HepG2 (cell line): Measurements from ENCODE around the gene XPO1. TPM values are rescaled to one million over a fixed set of nuclear protein-coding genes. Genes with fewer than 3 reads are reported as not detected.
A peak's percentile ranks its signal among the peaks of the same experiment; 100 is the strongest.

Experiments used
- ATAC-seq: fragments of 200-7000 bp; cut with Tn5 transposase; 3 replicates; pipeline ENCODE4 v1.9.1; 2020; ENCODE audit warnings: mild to moderate bottlenecking, moderate library complexity
- BruUV-seq: library from RNA; stranded (reverse); fragments of 400-500 nt; replicated peaks from 2 replicates; lab custom pipeline; 2021; lab: Mats Ljungman, UMichigan
- CTCF ChIA-PET: fragments of 300-600 bp; formaldehyde crosslinking; extraction: SDS; loops from one replicate; lab custom pipeline; 2021; ENCODE audit warnings: low total read pairs, inconsistent platforms, low intra/inter-chr PET ratio; lab: Yijun Ruan, JAX
- POLR2A ChIA-PET: fragments of 350-600 bp; sonication (Branson Sonifier 250); formaldehyde crosslinking; loops from one replicate; lab custom pipeline; 2020; ENCODE audit warnings: antibody characterized with exemption, inconsistent platforms; lab: Yijun Ruan, JAX
- DNase-seq: peaks from one replicate; pipeline ENCODE4 v3.0.0-alpha.2; 2015; ENCODE audit warnings: low spot score
- FAIRE-seq: peaks from 3 replicates; lab custom pipeline; 2011; peaks lifted over from hg19 to GRCh38; lab: Jason Lieb, UNC
- H2AFZ ChIP-seq: one replicate; pipeline ENCODE4 v1.6.1; 2011; ENCODE audit warnings: low read length, inconsistent platforms
- H3K27ac ChIP-seq: fragments of 300-600 bp; 3 replicates; pipeline ENCODE4 v1.8.0; 2011; ENCODE audit warnings: mixed run types, mild to moderate bottlenecking, mixed read lengths, low read length, inconsistent platforms; ENCODE audit not compliant: insufficient read depth; ENCODE audit errors: extremely low read length
- H3K27me3 ChIP-seq, 2 experiments: fragments of 200-600 bp in 1 of 2; 2 replicates in 1 of 2; 3 replicates in 1 of 2; pipeline versions ENCODE4 v1.6.0 to v1.8.0; 2011; ENCODE audit warnings: low read length in 2 of 2, mild to moderate bottlenecking in 2 of 2, moderate library complexity in 2 of 2, inconsistent platforms in 1 of 2; ENCODE audit not compliant: insufficient read depth in 2 of 2, control insufficient read depth in 1 of 2
- H3K36me3 ChIP-seq, 2 experiments: fragments of 200-600 bp in 1 of 2; replicated peaks in 1 of 2; 2 replicates in 1 of 2; 3 replicates in 1 of 2; pipeline versions ENCODE4 v1.5.1 to v1.8.0; 2011; ENCODE audit warnings: low read length in 2 of 2, inconsistent platforms in 1 of 2; ENCODE audit not compliant: insufficient read depth in 2 of 2, control insufficient read depth in 1 of 2
- H3K4me1 ChIP-seq: 2 replicates; pipeline ENCODE4 v1.5.1; 2012; ENCODE audit warnings: low read length, inconsistent platforms; ENCODE audit not compliant: insufficient read depth
- H3K4me2 ChIP-seq: 2 replicates; pipeline ENCODE4 v1.6.0; 2011; ENCODE audit warnings: low read depth, low read length, inconsistent platforms
- H3K4me3 ChIP-seq, 3 experiments: fragments of 200-600 bp in 1 of 3; sonication (generic), shearing (Covaris generic) in 1 of 3; replicated peaks in 1 of 3; 2 replicates each; pipeline ENCODE4 v1.5.1; 2011 to 2016; ENCODE audit warnings: low read length in 3 of 3, inconsistent platforms in 2 of 3, low read depth in 2 of 3, mild to moderate bottlenecking in 2 of 3, control low read depth in 1 of 3, mixed read lengths in 1 of 3; ENCODE audit not compliant: insufficient read depth in 1 of 3
- H3K79me2 ChIP-seq: one replicate; pipeline ENCODE4 v1.6.1; 2011; ENCODE audit warnings: low read length, inconsistent platforms; ENCODE audit not compliant: insufficient read depth
- H3K9ac ChIP-seq: 2 replicates; pipeline ENCODE4 v1.6.0; 2011; ENCODE audit warnings: mild to moderate bottlenecking, low read depth, low read length, inconsistent platforms; ENCODE audit not compliant: insufficient read depth
- H3K9me3 ChIP-seq: 2 replicates; pipeline ENCODE4 v1.5.1; 2012; ENCODE audit warnings: mild to moderate bottlenecking, low read length
- H4K20me1 ChIP-seq: 2 replicates; pipeline ENCODE4 v1.6.0; 2011; ENCODE audit warnings: inconsistent platforms, mild to moderate bottlenecking, low read length, moderate library complexity; ENCODE audit not compliant: insufficient read depth
- CREBL2 ChIP-seq: sonication (generic); formaldehyde crosslinking; IDR thresholded peaks from 2 replicates; pipeline ENCODE4 v1.8.1; 2023; ENCODE audit warnings: missing genetic modification reagents, mild to moderate bottlenecking, borderline replicate concordance
- ETS1 ChIP-seq: sonication (generic); formaldehyde crosslinking; IDR thresholded peaks from 2 replicates; pipeline ENCODE4 v1.4.0; 2020; ENCODE audit warnings: missing genetic modification reagents
- GABPB1 ChIP-seq: IDR thresholded peaks from 2 replicates; pipeline ENCODE4 v1.6.1; 2016; ENCODE audit warnings: mild to moderate bottlenecking, missing genetic modification reagents, moderate library complexity, missing compliant biosample characterization
- HES4 ChIP-seq: sonication (generic); formaldehyde crosslinking; IDR thresholded peaks from 2 replicates; pipeline ENCODE4 v1.9.0; 2021; ENCODE audit warnings: mild to moderate bottlenecking, missing genetic modification reagents, borderline replicate concordance
- HNRNPLL ChIP-seq: fragments of 200-400 bp; formaldehyde crosslinking; IDR thresholded peaks from 2 replicates; pipeline ENCODE4 v1.6.1; 2017; ENCODE audit warnings: mild to moderate bottlenecking, low read depth, low read length; ENCODE audit not compliant: poor library complexity, severe bottlenecking
- HOXA9 ChIP-seq: sonication (generic); formaldehyde crosslinking; IDR thresholded peaks from 2 replicates; pipeline ENCODE4 v1.8.1; 2022; ENCODE audit warnings: missing genetic modification reagents, mild to moderate bottlenecking, moderate library complexity, borderline replicate concordance
- KMT2B ChIP-seq: IDR thresholded peaks from 2 replicates; pipeline ENCODE4 v1.6.1; 2016; ENCODE audit warnings: missing genetic modification reagents, missing compliant biosample characterization
- NFYC ChIP-seq: IDR thresholded peaks from 2 replicates; pipeline ENCODE4 v1.6.1; 2016; ENCODE audit warnings: missing genetic modification reagents, missing compliant biosample characterization
- RAD21 ChIP-seq: fragments of 450-650 bp; formaldehyde crosslinking; IDR thresholded peaks from 2 replicates; pipeline ENCODE4 v1.5.0; 2020; ENCODE audit warnings: mild to moderate bottlenecking
- TFDP2 ChIP-seq: sonication (generic); formaldehyde crosslinking; IDR thresholded peaks from 2 replicates; pipeline ENCODE4 v1.4.0; 2020; ENCODE audit warnings: missing genetic modification reagents
- ZBTB10 ChIP-seq: sonication (generic); formaldehyde crosslinking; IDR thresholded peaks from 2 replicates; pipeline ENCODE4 v1.4.0; 2020; ENCODE audit warnings: missing genetic modification reagents, borderline replicate concordance
- ZFY ChIP-seq: sonication (generic); formaldehyde crosslinking; IDR thresholded peaks from 2 replicates; pipeline ENCODE4 v1.4.0; 2020; ENCODE audit warnings: missing genetic modification reagents
- ZNF143 ChIP-seq: sonication (generic); formaldehyde crosslinking; IDR thresholded peaks from 2 replicates; pipeline ENCODE4 v1.4.0; 2020; ENCODE audit warnings: missing genetic modification reagents
- ZNF367 ChIP-seq: sonication (generic); formaldehyde crosslinking; IDR thresholded peaks from 2 replicates; pipeline ENCODE4 v1.4.0; 2020; ENCODE audit warnings: missing genetic modification reagents, borderline replicate concordance
- ZNF556 ChIP-seq: sonication (generic); formaldehyde crosslinking; IDR thresholded peaks from 2 replicates; pipeline ENCODE4 v1.4.0; 2020; ENCODE audit warnings: mild to moderate bottlenecking, missing genetic modification reagents, borderline replicate concordance
- ZNF567 ChIP-seq: sonication (generic); formaldehyde crosslinking; IDR thresholded peaks from 2 replicates; pipeline ENCODE4 v1.8.1; 2023; ENCODE audit warnings: mild to moderate bottlenecking, missing genetic modification reagents, borderline replicate concordance
- ZNF570 ChIP-seq: sonication (generic); formaldehyde crosslinking; IDR thresholded peaks from 2 replicates; pipeline ENCODE4 v1.4.0; 2020; ENCODE audit warnings: mild to moderate bottlenecking, missing genetic modification reagents, borderline replicate concordance
- ZNF780A ChIP-seq: sonication (generic); formaldehyde crosslinking; IDR thresholded peaks from 2 replicates; pipeline ENCODE4 v1.8.0; 2022; ENCODE audit warnings: mild to moderate bottlenecking, missing genetic modification reagents, moderate library complexity
- ZSCAN30 ChIP-seq: sonication (generic); formaldehyde crosslinking; IDR thresholded peaks from 2 replicates; pipeline ENCODE4 v1.5.0; 2020; ENCODE audit warnings: mild to moderate bottlenecking, missing genetic modification reagents
- WGBS: methylation state at CpG from one replicate; pipeline ENCODE4 v1.1.6; 2017; ENCODE audit warnings: low lambda C conversion rate; 5-methylcytosine and 5-hydroxymethylcytosine counted together
- in situ Hi-C: cut with HindIII; loops from 2 replicates; pipeline ENCODE4 v1.10.0; 2017; ENCODE audit warnings: low pct_unique_long_range_greater_than_20kb; ENCODE audit not compliant: extremely low pct_ligation_motif_present
- intact Hi-C: fragments of 100-400 bp; cut with micrococcal nuclease; formaldehyde crosslinking; loops from one replicate; pipeline ENCODE4 v1.10.0; 2022; ENCODE audit not compliant: unreplicated experiment
- polyA plus RNA-seq, 8 experiments: library from polyadenylated mRNA; depleted of rRNA in 3 of 8; stranded (reverse) in 7 of 8; unstranded in 1 of 8; fragments of >200 nt; fragmentation: Illumina TruSeq in 4 of 8; extraction: Trizol in 4 of 8; gene quantifications; 2 replicates each; pipeline versions ENCODE4 v1.2.1 to v1.2.3, GENCODE V29; 2011 to 2016; ENCODE audit warnings: low read depth in 4 of 8, missing spikeins in 1 of 8, mixed read lengths in 1 of 8; ENCODE audit not compliant: insufficient read depth in 1 of 8
- total RNA-seq, 5 experiments: library from RNA; depleted of rRNA; stranded (reverse); fragments of >200 nt; fragmentation: Illumina TruSeq; extraction: Trizol; gene quantifications; 2 replicates each; pipeline ENCODE4 v1.2.3, GENCODE V29; 2016; ENCODE audit warnings: low read depth in 1 of 5

The XPO1 gene
- total and polyA plus RNA-seq, 2 of the 13 experiments (the other 11 are each of a cell fraction or from before 2014, with no cell fraction given) = 67.4 to 212 TPM

GRCh38 chr2:61538920-61539520, 864 bp upstream of the XPO1 start:
- peaks cover 31% of the 10 kb centered on the region for H3K4me1 ChIP-seq
- no peak for ATAC-seq
- CTCF ChIA-PET = no interaction called here
- POLR2A ChIA-PET = interaction anchor here (0.8 to 2.6 kb wide), 22 partner anchors 10 to 521 kb away, joined by 3 to 21 read pairs (median 5); partner anchors contain the start of genes COMMD1, FAM161A and PUS10
- DNase-seq = peak; percentile 54
- peak; percentile 43 for FAIRE-seq
- intact Hi-C loops = loop anchor here (5.0 to 10.0 kb wide), 3 partner anchors 93 to 348 kb away; partner anchors contain the start of gene CCT4
- H3K4me2 ChIP-seq = peak overlapping the region; percentile 96
- peaks cover 22% of the 10 kb centered on the region for H4K20me1 ChIP-seq
- TSS peak; percentile 87 for BruUV-seq
- H3K27ac ChIP-seq = peak overlapping the region; percentile 93
- WGBS = 0% methylated on average over 19 of the region's 19 CpGs
- in situ Hi-C loops = no loop called here
- H3K9ac ChIP-seq = peak overlapping the region; percentile 83
- H3K9me3 ChIP-seq = no peaks in the 10 kb centered on the region
- H3K79me2 ChIP-seq = peaks cover 36% of the 10 kb centered on the region
- H3K4me3 ChIP-seq = peak overlapping the region; percentile 71 to 91 (median 72)
- H3K27me3 ChIP-seq = no peaks in the 10 kb centered on the region; a peak in 1 of 5 replicates
- no peaks in the 10 kb centered on the region for H3K36me3 ChIP-seq
- H2AFZ ChIP-seq = peak overlapping the region; percentile 52
- TF ChIP-seq GABPB1 (CRISPR knock-in tag) (no peak), KMT2B (CRISPR knock-in tag) (no peak), ZNF567 (CRISPR knock-in tag) (0 out of 2 replicates have a peak, but pooled peaks have one; percentile 13), HOXA9 (CRISPR knock-in tag) (no peak), HES4 (CRISPR knock-in tag) (no peak; the same call in 1 of the 2 replicates), ZNF780A (no peak), ZNF570 (CRISPR knock-in tag) (peak; percentile 13; the same call in 1 of the 2 replicates), HNRNPLL (peak; percentile 3), ZSCAN30 (0 out of 2 replicates have a peak, but pooled peaks have one; percentile 70), ZNF367 (CRISPR knock-in tag) (no peak), RAD21 (CRISPR knock-in tag) (no peak), TFDP2 (CRISPR knock-in tag) (no peak), NFYC (CRISPR knock-in tag) (no peak), ZNF143 (CRISPR knock-in tag) (no peak), CREBL2 (CRISPR knock-in tag) (no peak), ETS1 (CRISPR knock-in tag) (no peak), ZNF556 (CRISPR knock-in tag) (0 out of 2 replicates have a peak, but pooled peaks have one; percentile 7), ZFY (CRISPR knock-in tag) (peak; percentile 95), ZBTB10 (CRISPR knock-in tag) (no peak)
